HEK293T (cell line): ENCODE results near the gene PRICKLE1.

Source experiments
- CTCF ChIA-PET: fragments of 350-600 bp; formaldehyde crosslinking; extraction: SDS; loops from one replicate; lab custom pipeline; 2021; ENCODE audit warnings: antibody characterized with exemption, inconsistent platforms; lab: Yijun Ruan, JAX
- POLR2A ChIA-PET: fragments of 350-600 bp; formaldehyde crosslinking; extraction: SDS; loops from one replicate; lab custom pipeline; 2020; ENCODE audit warnings: antibody characterized with exemption, inconsistent platforms; lab: Yijun Ruan, JAX
- DNase-seq: peaks from one replicate; pipeline ENCODE4 v3.0.0; 2012; ENCODE audit warnings: mixed read lengths; ENCODE audit errors: extremely low spot score
- ARNT ChIP-seq: fragments of 450-650 bp; IDR thresholded peaks from 2 replicates; pipeline ENCODE4 v1.6.1; 2017; ENCODE audit warnings: mild to moderate bottlenecking
- BHLHE40 ChIP-seq: fragments of 450-650 bp; IDR thresholded peaks from 2 replicates; pipeline ENCODE4 v1.6.1; 2016; ENCODE audit warnings: mild to moderate bottlenecking, moderate library complexity, borderline replicate concordance
- CTBP1 ChIP-seq: fragments of 450-650 bp; IDR thresholded peaks from 2 replicates; pipeline ENCODE4 v1.6.1; 2016; ENCODE audit warnings: borderline replicate concordance
- ELF4 ChIP-seq: fragments of 450-650 bp; IDR thresholded peaks from 2 replicates; pipeline ENCODE4 v1.6.1; 2017; ENCODE audit warnings: antibody characterized with exemption
- FOXA1 ChIP-seq: fragments of 450-650 bp; IDR thresholded peaks from 2 replicates; pipeline ENCODE4 v1.6.1; 2016; ENCODE audit warnings: mild to moderate bottlenecking
- FOXK2 ChIP-seq: fragments of 450-650 bp; IDR thresholded peaks from 2 replicates; pipeline ENCODE4 v1.6.1; 2016; ENCODE audit warnings: mild to moderate bottlenecking
- FOXM1 ChIP-seq: fragments of 450-650 bp; IDR thresholded peaks from 2 replicates; pipeline ENCODE4 v1.6.1; 2017; ENCODE audit warnings: mild to moderate bottlenecking, borderline replicate concordance
- HDGF ChIP-seq: fragments of 450-650 bp; IDR thresholded peaks from 2 replicates; pipeline ENCODE4 v1.6.1; 2017; ENCODE audit warnings: antibody characterized with exemption, borderline replicate concordance
- L3MBTL2 ChIP-seq: fragments of 450-650 bp; conservative IDR thresholded peaks from 2 replicates; pipeline ENCODE4 v1.6.1; 2016; ENCODE audit warnings: mild to moderate bottlenecking
- LEF1 ChIP-seq: fragments of 450-650 bp; IDR thresholded peaks from 2 replicates; pipeline ENCODE4 v1.6.1; 2017; ENCODE audit warnings: mild to moderate bottlenecking, borderline replicate concordance
- NFRKB ChIP-seq: fragments of 450-650 bp; IDR thresholded peaks from 2 replicates; pipeline ENCODE4 v1.6.1; 2016; ENCODE audit warnings: mild to moderate bottlenecking, moderate library complexity
- PKNOX1 ChIP-seq: fragments of 450-650 bp; IDR thresholded peaks from 2 replicates; pipeline ENCODE4 v1.6.1; 2016
- SP1 ChIP-seq: fragments of 450-650 bp; IDR thresholded peaks from 2 replicates; pipeline ENCODE4 v1.6.1; 2017
- SUZ12 ChIP-seq: fragments of 450-650 bp; IDR thresholded peaks from 2 replicates; pipeline ENCODE4 v1.6.1; 2016; ENCODE audit warnings: mild to moderate bottlenecking
- TARDBP ChIP-seq: fragments of 450-650 bp; IDR thresholded peaks from 2 replicates; pipeline ENCODE4 v1.6.1; 2016
- ZNF384 ChIP-seq: fragments of 450-650 bp; IDR thresholded peaks from 2 replicates; pipeline ENCODE4 v1.6.1; 2016

PRICKLE1 gene

GRCh38 chr12:42490261-42490842, 99.2 kb downstream of the PRICKLE1 start:
- TF ChIP-seq BHLHE40 (no peak), FOXK2 (no peak), NFRKB (no peak), ELF4 (no peak), FOXM1 (no peak), ZNF384 (no peak), ARNT (no peak), SUZ12 (no peak)
- ChIA-PET POLR2A (no interaction called here), CTCF (interaction anchor here (0.6 to 0.7 kb wide), 2 partner anchors 10 to 849 kb away, joined by 3 to 5 read pairs; no protein-coding TSS in a partner anchor)
- DNase-seq: no peak

GRCh38 chr12:42486407-42486806, 103.1 kb downstream of the PRICKLE1 start:
- DNase-seq: no peak
- ChIA-PET POLR2A (no interaction called here), CTCF (no interaction called here)
- TF ChIP-seq NFRKB (no peak), HDGF (no peak), FOXM1 (no peak), SP1 (no peak), ELF4 (no peak), LEF1 (no peak), ZNF384 (no peak), BHLHE40 (no peak), TARDBP (no peak), PKNOX1 (no peak), SUZ12 (no peak), CTBP1 (no peak)

- CTCF ChIA-PET: no interaction called here
- DNase-seq: no peak
Observed at GRCh38 chr12:42485823-42486222, 103.7 kb downstream of the PRICKLE1 start.

GRCh38 chr12:42484996-42485395, 104.5 kb downstream of the PRICKLE1 start:
- POLR2A ChIA-PET: no interaction called here
- no peak for TF ChIP-seq ELF4
- 0 out of 2 replicates have a peak, but pooled peaks have one; percentile 42 for TF ChIP-seq ZNF384
- no peak for DNase-seq
- CTCF ChIA-PET: interaction anchor here (0.6 to 1.2 kb wide), 3 partner anchors 11 to 85 kb away, joined by 3 to 6 read pairs (median 4); no protein-coding TSS in a partner anchor

More at GRCh38 chr12:42485823-42486222, 103.7 kb downstream of the PRICKLE1 start:
- POLR2A ChIA-PET: no interaction called here
- TF ChIP-seq ARNT (no peak), ZNF384 (no peak), HDGF (no peak), FOXM1 (no peak), L3MBTL2 (no peak), FOXA1 (no peak), NFRKB (no peak), SUZ12 (no peak), ELF4 (no peak), PKNOX1 (no peak), BHLHE40 (no peak), SP1 (no peak)

- POLR2A ChIA-PET: interaction anchor here (0.6 kb wide), 1 partner anchor 16 kb away, joined by 3 read pairs; no protein-coding TSS in a partner anchor
- DNase-seq: peak; percentile 48
- TF ChIP-seq BHLHE40 (no peak), FOXK2 (no peak), ELF4 (no peak), LEF1 (no peak), PKNOX1 (no peak), ZNF384 (no peak), SP1 (no peak), HDGF (no peak), CTBP1 (no peak), SUZ12 (no peak), FOXA1 (no peak), FOXM1 (no peak), L3MBTL2 (no peak), TARDBP (no peak), ARNT (no peak), NFRKB (no peak)
- CTCF ChIA-PET: interaction anchor here (0.8 to 2.1 kb wide), 9 partner anchors 11 to 799 kb away, joined by 3 to 15 read pairs (median 4); no protein-coding TSS in a partner anchor
Observed at GRCh38 chr12:42483521-42483790, 106.1 kb downstream of the PRICKLE1 start.

GRCh38 chr12:42482748-42483520, 106.6 kb downstream of the PRICKLE1 start:
- CTCF ChIA-PET: interaction anchor here (0.6 to 2.1 kb wide), 13 partner anchors 10 to 799 kb away, joined by 3 to 15 read pairs (median 3); no protein-coding TSS in a partner anchor
- POLR2A ChIA-PET: interaction anchor here (0.7 to 1.1 kb wide), 2 partner anchors 20 to 104 kb away, joined by 3 to 4 read pairs; no protein-coding TSS in a partner anchor
- DNase-seq: peak; percentile 85
- no peak for TF ChIP-seq BHLHE40
- TF ChIP-seq LEF1: no peak
- no peak for TF ChIP-seq L3MBTL2
- no peak for TF ChIP-seq SP1
- TF ChIP-seq NFRKB: no peak
- no peak for TF ChIP-seq PKNOX1
- TF ChIP-seq SUZ12: no peak
- no peak for TF ChIP-seq ZNF384
- no peak for TF ChIP-seq FOXK2
- no peak for TF ChIP-seq CTBP1
- no peak for TF ChIP-seq FOXA1
- TF ChIP-seq TARDBP: no peak
- no peak for TF ChIP-seq ARNT
- no peak for TF ChIP-seq ELF4
- TF ChIP-seq FOXM1: no peak
- no peak for TF ChIP-seq HDGF
